ENCODE measurements around the gene KLHL17. TPM values are rescaled to one million over a fixed set of nuclear protein-coding genes. Genes with fewer than 3 reads are reported as not detected.

Gene KLHL17
- total and polyA plus RNA-seq, 10 of the 15 experiments (the other 5 are each of a cell fraction or from before 2014, with no cell fraction given): 0.03 to 30.6 (median 5.3) TPM

GRCh38 chr1:921011-921837 lies 39.2 kb upstream of the KLHL17 start (continued):
- no peak for TF ChIP-seq E2F8 (IDR thresholded peaks at IDR 0.05; ENCODE audit: low read depth, partially characterized antibody)
- TF ChIP-seq SKIL (IDR thresholded peaks at IDR 0.05; ENCODE audit: low read depth, poor library complexity, severe bottlenecking): no peak
- TF ChIP-seq TCF12 (IDR thresholded peaks at IDR 0.05; ENCODE audit: low read depth, low read length): no peak
- no peak for TF ChIP-seq NFYB (IDR thresholded peaks at IDR 0.05; ENCODE audit: insufficient read depth, low read depth, low read length)
- TF ChIP-seq MYC (IDR thresholded peaks at IDR 0.05; ENCODE audit: insufficient read depth, insufficient read length, insufficient replicate concordance, low read length, severe bottlenecking): no peak
- TF ChIP-seq, protein P1, sequence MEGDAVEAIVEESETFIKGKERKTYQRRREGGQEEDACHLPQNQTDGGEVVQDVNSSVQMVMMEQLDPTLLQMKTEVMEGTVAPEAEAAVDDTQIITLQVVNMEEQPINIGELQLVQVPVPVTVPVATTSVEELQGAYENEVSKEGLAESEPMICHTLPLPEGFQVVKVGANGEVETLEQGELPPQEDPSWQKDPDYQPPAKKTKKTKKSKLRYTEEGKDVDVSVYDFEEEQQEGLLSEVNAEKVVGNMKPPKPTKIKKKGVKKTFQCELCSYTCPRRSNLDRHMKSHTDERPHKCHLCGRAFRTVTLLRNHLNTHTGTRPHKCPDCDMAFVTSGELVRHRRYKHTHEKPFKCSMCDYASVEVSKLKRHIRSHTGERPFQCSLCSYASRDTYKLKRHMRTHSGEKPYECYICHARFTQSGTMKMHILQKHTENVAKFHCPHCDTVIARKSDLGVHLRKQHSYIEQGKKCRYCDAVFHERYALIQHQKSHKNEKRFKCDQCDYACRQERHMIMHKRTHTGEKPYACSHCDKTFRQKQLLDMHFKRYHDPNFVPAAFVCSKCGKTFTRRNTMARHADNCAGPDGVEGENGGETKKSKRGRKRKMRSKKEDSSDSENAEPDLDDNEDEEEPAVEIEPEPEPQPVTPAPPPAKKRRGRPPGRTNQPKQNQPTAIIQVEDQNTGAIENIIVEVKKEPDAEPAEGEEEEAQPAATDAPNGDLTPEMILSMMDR (IDR thresholded peaks at IDR 0.05 in 2 of 3, conservative IDR thresholded peaks at IDR 0.05 in 1 of 3; ENCODE audit: control insufficient read depth in 2 of 3, extremely low read depth in 1 of 3, insufficient read depth in 1 of 3, low read depth in 3 of 3, low read length in 3 of 3): peak in 2 of 3 experiments; percentile 32 to 36; a peak in 3 of 6 replicates
- TF ChIP-seq RCOR1 (conservative IDR thresholded peaks at IDR 0.05; ENCODE audit: low read depth, low read length): no peak
- no peak for TF ChIP-seq HDAC6 (IDR thresholded peaks at IDR 0.05; ENCODE audit: unreplicated experiment)
- no peak for TF ChIP-seq CBX5 (IDR thresholded peaks at IDR 0.05; ENCODE audit: low read depth)
- TF ChIP-seq CBX3 (IDR thresholded peaks at IDR 0.05; ENCODE audit: borderline replicate concordance, low read depth): no peak
- TF ChIP-seq ZZZ3 (IDR thresholded peaks at IDR 0.05; ENCODE audit: control insufficient read depth, insufficient read length, low read depth): no peak
- TF ChIP-seq NR2C1 (IDR thresholded peaks at IDR 0.05): no peak
- 0 out of 3 replicates have a peak, but pooled peaks of 1 of the 2 experiments have one; percentile 11 for TF ChIP-seq EGR1 (IDR thresholded peaks at IDR 0.05; ENCODE audit: borderline replicate concordance in 1 of 2, low read depth in 2 of 2, low read length in 2 of 2)
- no peak for TF ChIP-seq MXI1 (IDR thresholded peaks at IDR 0.05; ENCODE audit: low read depth, low read length)
- TF ChIP-seq NR2F1 (conservative IDR thresholded peaks at IDR 0.05): peak; percentile 67
- 0 out of 2 replicates have a peak, but pooled peaks have one; percentile 39 for TF ChIP-seq CREM (IDR thresholded peaks at IDR 0.05; ENCODE audit: low read depth)
- TF ChIP-seq SUZ12 (IDR thresholded peaks at IDR 0.05; ENCODE audit: unreplicated experiment): no peak
